ENCODE results near the gene PLCD3. TPM values are rescaled to one million over a fixed set of nuclear protein-coding genes. Genes with fewer than 3 reads are reported as not detected.

Gene PLCD3
- total and polyA plus RNA-seq, 2 of the 13 experiments (the other 11 are each of a cell fraction or from before 2014, with no cell fraction given) = 11.3 to 39.1 TPM

- intact Hi-C loops (cut with micrococcal nuclease; ENCODE audit: unreplicated experiment) = no loop called here
- in situ Hi-C loops (cut with HindIII; ENCODE audit: extremely low pct_ligation_motif_present, low pct_unique_long_range_greater_than_20kb) = no loop called here
- BruUV-seq (replicated peaks) = no TSS peak
- no peak for DNase-seq (ENCODE audit: low spot score)
- CTCF ChIA-PET (ENCODE audit: low intra/inter-chr PET ratio, low total read pairs) = no interaction called here
- H3K27me3 ChIP-seq (ENCODE audit: control insufficient read depth in 1 of 2, insufficient read depth in 2 of 2, low read length in 2 of 2) = no peaks in the 10 kb centered on the region
- no peak for FAIRE-seq
- no peak overlapping the region for H3K4me3 ChIP-seq (replicated peaks in 1 of 3; ENCODE audit: insufficient read depth in 1 of 3, low read depth in 2 of 3, low read length in 3 of 3)
- peaks cover 28 to 58% of the 10 kb centered on the region in 2 experiments for H3K36me3 ChIP-seq (replicated peaks in 1 of 2; ENCODE audit: control insufficient read depth in 1 of 2, insufficient read depth in 2 of 2, low read length in 2 of 2)
- POLR2A ChIA-PET = no interaction called here
- ATAC-seq = no peak
- no peaks in the 10 kb centered on the region for H3K9me3 ChIP-seq (ENCODE audit: low read length)
- H3K27ac ChIP-seq (ENCODE audit: extremely low read length, insufficient read depth, low read length) = no peak overlapping the region
- no peak overlapping the region for H2AFZ ChIP-seq (ENCODE audit: low read length)
- H3K4me2 ChIP-seq (ENCODE audit: low read depth, low read length) = no peak overlapping the region
- H3K4me1 ChIP-seq (ENCODE audit: insufficient read depth, low read length) = peaks cover 1% of the 10 kb centered on the region; the same call in 1 of the 2 replicates
- H3K79me2 ChIP-seq (ENCODE audit: insufficient read depth, low read length) = peaks cover 34% of the 10 kb centered on the region
- TF ChIP-seq ZNF441 (CRISPR knock-in tag; IDR thresholded peaks at IDR 0.05; ENCODE audit: borderline replicate concordance) (no peak), ZNF33A (CRISPR knock-in tag; IDR thresholded peaks at IDR 0.05; ENCODE audit: borderline replicate concordance) (no peak), ZNF543 (CRISPR knock-in tag; IDR thresholded peaks at IDR 0.05) (no peak), CCAR2 (optimal IDR thresholded peaks at IDR 0.05; ENCODE audit: low read depth, low read length) (no peak), MAFG (CRISPR knock-in tag; IDR thresholded peaks at IDR 0.05) (no peak)
- WGBS (ENCODE audit: low lambda C conversion rate) = 98% methylated on average over 6 of the region's 6 CpGs
- H3K9ac ChIP-seq (ENCODE audit: insufficient read depth, low read depth, low read length) = no peak overlapping the region
- H4K20me1 ChIP-seq (ENCODE audit: insufficient read depth, low read length) = no peaks in the 10 kb centered on the region; the same call in 1 of the 2 replicates
These were observed 51.1 kb downstream of the PLCD3 start for GRCh38 chr17:45081047-45081703.

- Histone ChIP-seq H3K4me2 (ENCODE audit: low read depth, low read length) (no peak overlapping the region), H4K20me1 (ENCODE audit: insufficient read depth, low read length) (peaks cover 4% of the 10 kb centered on the region; the same call in 1 of the 2 replicates), H3K4me1 (ENCODE audit: insufficient read depth, low read length) (no peaks in the 10 kb centered on the region), H3K36me3 (replicated peaks in 1 of 2; ENCODE audit: control insufficient read depth in 1 of 2, insufficient read depth in 2 of 2, low read length in 2 of 2) (peaks cover 28 to 56% of the 10 kb centered on the region in 2 experiments), H3K9me3 (ENCODE audit: low read length) (no peaks in the 10 kb centered on the region), H3K79me2 (ENCODE audit: insufficient read depth, low read length) (peaks cover 57% of the 10 kb centered on the region), H2AFZ (ENCODE audit: low read length) (no peak overlapping the region), H3K27me3 (ENCODE audit: control insufficient read depth in 1 of 2, insufficient read depth in 2 of 2, low read length in 2 of 2) (no peaks in the 10 kb centered on the region), H3K4me3 (replicated peaks in 1 of 3; ENCODE audit: insufficient read depth in 1 of 3, low read depth in 2 of 3, low read length in 3 of 3) (no peak overlapping the region), H3K27ac (ENCODE audit: extremely low read length, insufficient read depth, low read length) (no peak overlapping the region), H3K9ac (ENCODE audit: insufficient read depth, low read depth, low read length) (no peak overlapping the region)
- BruUV-seq (replicated peaks) = no TSS peak
- DNase-seq (ENCODE audit: low spot score) = no peak
- intact Hi-C loops (cut with micrococcal nuclease; ENCODE audit: unreplicated experiment) (no loop called here), in situ Hi-C loops (cut with HindIII; ENCODE audit: extremely low pct_ligation_motif_present, low pct_unique_long_range_greater_than_20kb) (no loop called here)
- ATAC-seq = no peak
- ChIA-PET POLR2A (no interaction called here), CTCF (ENCODE audit: low intra/inter-chr PET ratio, low total read pairs) (no interaction called here)
- FAIRE-seq = no peak
- 96% methylated on average over 3 of the region's 3 CpGs for WGBS (ENCODE audit: low lambda C conversion rate)
- TF ChIP-seq ZNF800 (CRISPR knock-in tag; IDR thresholded peaks at IDR 0.05) (no peak), ZMYM3 (CRISPR knock-in tag; IDR thresholded peaks at IDR 0.05) (no peak), ZBTB7B (CRISPR knock-in tag; IDR thresholded peaks at IDR 0.05) (no peak), NFKBIZ (CRISPR knock-in tag; IDR thresholded peaks at IDR 0.05) (no peak), MEF2D (CRISPR knock-in tag; IDR thresholded peaks at IDR 0.05) (no peak), HNF4G (IDR thresholded peaks at IDR 0.05; ENCODE audit: borderline replicate concordance, low read depth, low read length) (no peak), HNF4G (CRISPR knock-in tag; IDR thresholded peaks at IDR 0.05; ENCODE audit: borderline replicate concordance, low read depth) (no peak), FOSL2 (CRISPR knock-in tag; IDR thresholded peaks at IDR 0.05) (no peak), ZSCAN9 (CRISPR knock-in tag; IDR thresholded peaks at IDR 0.05; ENCODE audit: borderline replicate concordance) (no peak), POLR2AphosphoS2 (IDR thresholded peaks at IDR 0.05; ENCODE audit: low read depth, low read length) (no peak), ZNF33A (CRISPR knock-in tag; IDR thresholded peaks at IDR 0.05; ENCODE audit: borderline replicate concordance) (no peak), ZNF597 (CRISPR knock-in tag; IDR thresholded peaks at IDR 0.05) (no peak), CREM (IDR thresholded peaks at IDR 0.05) (no peak), CREM (CRISPR knock-in tag; IDR thresholded peaks at IDR 0.05) (no peak), ZNF543 (CRISPR knock-in tag; IDR thresholded peaks at IDR 0.05) (no peak)
These were observed 54.7 kb downstream of the PLCD3 start for GRCh38 chr17:45077643-45078042.
